MM.1S (cell line): ENCODE measurements around the gene CABCOCO1.

Source experiments
- DNase-seq: peaks from one replicate; pipeline ENCODE4 v3.0.0-alpha.2; 2015
- H2AFZ ChIP-seq: fragments of 300-600 bp; sonication (generic); 2 replicates; pipeline ENCODE4 v1.6.0; 2016; ENCODE audit warnings: antibody characterized with exemption, low read length
- H3F3A ChIP-seq: fragments of 300-600 bp; sonication (generic); 2 replicates; pipeline ENCODE4 v1.6.1; 2016; ENCODE audit warnings: mild to moderate bottlenecking, antibody characterized with exemption, low read length, moderate library complexity, mixed read lengths; ENCODE audit not compliant: insufficient read depth
- H3K27ac ChIP-seq: fragments of 300-600 bp; sonication (generic); 2 replicates; pipeline ENCODE4 v1.5.1; 2016; ENCODE audit warnings: mild to moderate bottlenecking, low read length
- H3K27me3 ChIP-seq: fragments of 300-600 bp; sonication (generic); replicated peaks from 2 replicates; pipeline ENCODE4 v1.6.0; 2016; ENCODE audit warnings: low read length; ENCODE audit not compliant: insufficient read depth
- H3K36me3 ChIP-seq: fragments of 300-600 bp; sonication (generic); replicated peaks from 2 replicates; pipeline ENCODE4 v1.6.1; 2016; ENCODE audit warnings: mild to moderate bottlenecking, low read length, mixed read lengths; ENCODE audit not compliant: insufficient read depth
- H3K4me1 ChIP-seq: fragments of 300-600 bp; sonication (generic); 2 replicates; pipeline ENCODE4 v1.6.1; 2016; ENCODE audit warnings: low read length, mixed read lengths
- H3K4me2 ChIP-seq: fragments of 300-600 bp; sonication (generic); 2 replicates; pipeline ENCODE4 v1.6.0; 2016; ENCODE audit warnings: low read depth, low read length
- H3K4me3 ChIP-seq: fragments of 300-600 bp; sonication (generic); 2 replicates; pipeline ENCODE4 v1.5.1; 2016; ENCODE audit warnings: low read length, mixed read lengths
- H3K79me2 ChIP-seq: fragments of 300-600 bp; sonication (generic); 2 replicates; pipeline ENCODE4 v1.6.1; 2016; ENCODE audit warnings: mixed run types, low read length, mixed read lengths
- H3K9ac ChIP-seq: fragments of 300-600 bp; sonication (generic); 2 replicates; pipeline ENCODE4 v1.6.1; 2016; ENCODE audit warnings: low read length, mixed read lengths
- H3K9me2 ChIP-seq: fragments of 300-600 bp; sonication (generic); replicated peaks from 2 replicates; pipeline ENCODE4 v1.6.1; 2016; ENCODE audit warnings: mild to moderate bottlenecking, low read length, mixed read lengths; ENCODE audit not compliant: insufficient read depth
- H3K9me3 ChIP-seq: fragments of 300-600 bp; sonication (generic); replicated peaks from 2 replicates; pipeline ENCODE4 v1.6.1; 2016; ENCODE audit warnings: mild to moderate bottlenecking, low read length, mixed read lengths; ENCODE audit not compliant: insufficient read depth
- H4K20me1 ChIP-seq: fragments of 300-600 bp; sonication (generic); 2 replicates; pipeline ENCODE4 v1.6.1; 2016; ENCODE audit warnings: mild to moderate bottlenecking, low read length, moderate library complexity, mixed read lengths; ENCODE audit not compliant: insufficient read depth
- CTCF ChIP-seq: fragments of 300-600 bp; sonication (generic); IDR thresholded peaks from 2 replicates; pipeline ENCODE4 v1.5.1; 2016; ENCODE audit warnings: antibody characterized with exemption, low read length, mixed read lengths
- EZH2 ChIP-seq: fragments of 300-600 bp; sonication (generic); optimal IDR thresholded peaks from 2 replicates; pipeline ENCODE3; 2017; ENCODE audit warnings: low read depth, mild to moderate bottlenecking, antibody characterized with exemption, low read length, mixed read lengths
- EZH2phosphoT487 ChIP-seq: fragments of 300-600 bp; sonication (generic); IDR thresholded peaks from 2 replicates; pipeline ENCODE4 v1.6.1; 2018; ENCODE audit warnings: antibody characterized with exemption, low read length

CABCOCO1 gene

GRCh38 chr10:61673360-61673759, 10.6 kb downstream of the CABCOCO1 start:
- H3K79me2 ChIP-seq = no peaks in the 10 kb centered on the region
- H3K27me3 ChIP-seq = no peaks in the 10 kb centered on the region
- peaks cover 8% of the 10 kb centered on the region; the same call in 1 of the 2 replicates for H3K4me1 ChIP-seq
- H3K9me2 ChIP-seq = no peaks in the 10 kb centered on the region
- TF ChIP-seq CTCF (no peak), EZH2phosphoT487 (no peak), EZH2 (no peak)
- no peaks in the 10 kb centered on the region for H3K36me3 ChIP-seq
- H2AFZ ChIP-seq = no peak overlapping the region
- H3K9ac ChIP-seq = no peak overlapping the region
- H3F3A ChIP-seq = no peaks in the 10 kb centered on the region
- no peaks in the 10 kb centered on the region for H4K20me1 ChIP-seq
- DNase-seq = no peak
- H3K27ac ChIP-seq = no peak overlapping the region
- no peaks in the 10 kb centered on the region for H3K9me3 ChIP-seq
- H3K4me2 ChIP-seq = no peak overlapping the region
- H3K4me3 ChIP-seq = no peak overlapping the region

- Histone ChIP-seq H3K27me3 (no peaks in the 10 kb centered on the region), H3K9me3 (no peaks in the 10 kb centered on the region)
These were observed 19.6 kb downstream of the CABCOCO1 start for GRCh38 chr10:61682323-61682722.

GRCh38 chr10:61683319-61683718, 20.6 kb downstream of the CABCOCO1 start:
- H3K36me3 ChIP-seq = no peaks in the 10 kb centered on the region
- no peaks in the 10 kb centered on the region for H3K79me2 ChIP-seq
- H3K27ac ChIP-seq = no peak overlapping the region
- no peaks in the 10 kb centered on the region for H3K4me1 ChIP-seq
- no peak overlapping the region for H3K4me3 ChIP-seq
- no peaks in the 10 kb centered on the region for H4K20me1 ChIP-seq
- no peaks in the 10 kb centered on the region for H3F3A ChIP-seq
- no peaks in the 10 kb centered on the region for H3K9me2 ChIP-seq
- no peak overlapping the region for H2AFZ ChIP-seq
- H3K27me3 ChIP-seq = no peaks in the 10 kb centered on the region
- TF ChIP-seq EZH2phosphoT487 (no peak), EZH2 (no peak), CTCF (no peak)
- H3K4me2 ChIP-seq = no peak overlapping the region
- H3K9me3 ChIP-seq = no peaks in the 10 kb centered on the region
- DNase-seq = no peak
- no peak overlapping the region for H3K9ac ChIP-seq

More at GRCh38 chr10:61682323-61682722, 19.6 kb downstream of the CABCOCO1 start:
- no peaks in the 10 kb centered on the region for H3F3A ChIP-seq
- no peaks in the 10 kb centered on the region for H3K79me2 ChIP-seq
- H2AFZ ChIP-seq = no peak overlapping the region
- no peak overlapping the region for H3K4me3 ChIP-seq
- no peaks in the 10 kb centered on the region for H3K9me2 ChIP-seq
- H3K9ac ChIP-seq = no peak overlapping the region
- TF ChIP-seq EZH2 = no peak
- TF ChIP-seq EZH2phosphoT487 = no peak
- no peak for TF ChIP-seq CTCF
- no peaks in the 10 kb centered on the region for H4K20me1 ChIP-seq
- no peak overlapping the region for H3K4me2 ChIP-seq
- H3K4me1 ChIP-seq = no peaks in the 10 kb centered on the region
- DNase-seq = no peak
- no peak overlapping the region for H3K27ac ChIP-seq
- no peaks in the 10 kb centered on the region for H3K36me3 ChIP-seq
